Ascending aorta (tissue), 2 donors: ENCODE data around the gene MECR. TPM values are rescaled to one million over a fixed set of nuclear protein-coding genes. Genes with fewer than 3 reads are reported as not detected.
A peak's percentile ranks its signal among the peaks of the same experiment; 100 is the strongest.

ENCODE experiments used
- DNase-seq, 2 donors: peaks; one replicate each; pipeline ENCODE4 v3.0.0-alpha.2; 2019; ENCODE audit warnings: low spot score in 2 of 2
- H3K27ac ChIP-seq, 2 donors: fragments of 200-600 bp; sonication (generic); one replicate each; pipeline ENCODE4 v1.5.1; 2016 to 2017; ENCODE audit warnings: mild to moderate bottlenecking in 1 of 2
- H3K27me3 ChIP-seq: fragments of 200-600 bp; sonication (generic); one replicate; pipeline ENCODE4 v1.5.1; 2017
- H3K36me3 ChIP-seq, 2 donors: fragments of 200-600 bp; sonication (generic); one replicate each; pipeline ENCODE4 v1.5.1; 2016
- H3K4me1 ChIP-seq, 2 donors: fragments of 200-600 bp; sonication (generic); one replicate each; pipeline ENCODE4 v1.5.1; 2016 to 2017; ENCODE audit warnings: mild to moderate bottlenecking in 1 of 2
- H3K4me3 ChIP-seq, 2 donors: fragments of 200-600 bp; sonication (generic); one replicate each; pipeline ENCODE4 v1.5.1; 2016 to 2017; ENCODE audit warnings: mild to moderate bottlenecking in 1 of 2
- H3K9me3 ChIP-seq, 2 donors: fragments of 200-600 bp; sonication (generic); one replicate each; pipeline ENCODE4 v1.5.1; 2016
- intact Hi-C: fragments of 100-400 bp; cut with DNase I; formaldehyde crosslinking; loops from one replicate; pipeline ENCODE4 v1.15.1; 2023
- total RNA-seq: library from RNA; depleted of rRNA; stranded (reverse); fragments of >200 nt; gene quantifications from one replicate; pipeline ENCODE4 v1.1.0, GENCODE V29; 2016
- TF ChIP-seq, protein P1 (sequence below), 3 experiments: fragments of 200-600 bp in 2 of 3; fragments of 450-650 bp in 1 of 3; sonication (generic) in 2 of 3; IDR thresholded peaks; one replicate each; pipeline ENCODE4 v1.5.1; 2016 to 2019; ENCODE audit warnings: antibody characterized with exemption in 3 of 3, mild to moderate bottlenecking in 1 of 3, moderate library complexity in 1 of 3

Gene MECR
- total RNA-seq, 1 donor from 2014 or later: 1.2 TPM

DNA sequence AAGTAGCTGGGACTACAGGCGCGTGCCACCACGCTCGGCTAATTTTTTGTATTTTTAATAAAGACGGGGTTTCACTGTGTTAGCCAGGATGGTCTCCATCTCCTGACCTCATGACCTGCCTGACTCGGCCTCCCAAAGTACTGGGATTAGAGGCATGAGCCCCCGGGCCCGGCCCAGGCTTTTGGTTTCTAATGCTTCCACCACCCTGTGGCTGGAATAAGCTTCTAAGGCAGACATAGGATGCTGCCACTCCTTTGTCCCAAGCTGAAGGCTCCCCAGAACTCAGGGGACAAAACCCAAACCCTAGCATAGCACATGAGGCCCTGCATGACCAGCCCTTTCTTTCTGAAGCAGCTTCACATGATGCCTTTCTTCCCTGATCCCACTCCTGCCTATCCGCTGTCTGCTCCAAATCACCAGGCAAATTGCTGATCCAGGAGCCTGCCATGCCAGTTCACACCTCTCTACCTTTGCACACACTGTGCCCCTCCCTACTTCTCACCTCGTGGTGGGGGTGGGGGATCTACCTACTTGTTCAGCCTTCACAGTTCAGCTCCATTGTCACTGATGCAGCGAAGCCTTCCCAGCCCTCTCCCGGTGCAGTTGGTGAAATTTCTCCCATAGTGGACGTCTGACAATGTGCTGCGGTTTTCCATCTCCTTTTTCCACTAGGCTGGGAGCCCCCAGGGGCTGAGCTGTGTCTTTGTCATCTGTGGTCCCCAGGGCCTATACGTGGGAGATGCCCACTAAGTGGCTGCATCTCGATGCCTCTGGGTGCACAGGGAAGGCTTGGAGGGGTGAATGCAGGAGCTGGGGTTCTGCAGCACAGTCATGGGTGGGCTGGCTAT, 12.5 kb upstream of the MECR start:
- peaks cover 0 to 7% of the 10 kb centered on the region in 2 donors for H3K4me1 ChIP-seq
- DNase-seq: no peak
- no peaks in the 10 kb centered on the region for H3K9me3 ChIP-seq
- no peaks in the 10 kb centered on the region for H3K36me3 ChIP-seq
- H3K4me3 ChIP-seq: no peak overlapping the region
- TF ChIP-seq, protein P1, sequence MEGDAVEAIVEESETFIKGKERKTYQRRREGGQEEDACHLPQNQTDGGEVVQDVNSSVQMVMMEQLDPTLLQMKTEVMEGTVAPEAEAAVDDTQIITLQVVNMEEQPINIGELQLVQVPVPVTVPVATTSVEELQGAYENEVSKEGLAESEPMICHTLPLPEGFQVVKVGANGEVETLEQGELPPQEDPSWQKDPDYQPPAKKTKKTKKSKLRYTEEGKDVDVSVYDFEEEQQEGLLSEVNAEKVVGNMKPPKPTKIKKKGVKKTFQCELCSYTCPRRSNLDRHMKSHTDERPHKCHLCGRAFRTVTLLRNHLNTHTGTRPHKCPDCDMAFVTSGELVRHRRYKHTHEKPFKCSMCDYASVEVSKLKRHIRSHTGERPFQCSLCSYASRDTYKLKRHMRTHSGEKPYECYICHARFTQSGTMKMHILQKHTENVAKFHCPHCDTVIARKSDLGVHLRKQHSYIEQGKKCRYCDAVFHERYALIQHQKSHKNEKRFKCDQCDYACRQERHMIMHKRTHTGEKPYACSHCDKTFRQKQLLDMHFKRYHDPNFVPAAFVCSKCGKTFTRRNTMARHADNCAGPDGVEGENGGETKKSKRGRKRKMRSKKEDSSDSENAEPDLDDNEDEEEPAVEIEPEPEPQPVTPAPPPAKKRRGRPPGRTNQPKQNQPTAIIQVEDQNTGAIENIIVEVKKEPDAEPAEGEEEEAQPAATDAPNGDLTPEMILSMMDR (IDR thresholded peaks at IDR 0.05): no peak
- no peak overlapping the region for H3K27ac ChIP-seq
- H3K27me3 ChIP-seq: no peaks in the 10 kb centered on the region
- intact Hi-C loops: no loop called here

DNA sequence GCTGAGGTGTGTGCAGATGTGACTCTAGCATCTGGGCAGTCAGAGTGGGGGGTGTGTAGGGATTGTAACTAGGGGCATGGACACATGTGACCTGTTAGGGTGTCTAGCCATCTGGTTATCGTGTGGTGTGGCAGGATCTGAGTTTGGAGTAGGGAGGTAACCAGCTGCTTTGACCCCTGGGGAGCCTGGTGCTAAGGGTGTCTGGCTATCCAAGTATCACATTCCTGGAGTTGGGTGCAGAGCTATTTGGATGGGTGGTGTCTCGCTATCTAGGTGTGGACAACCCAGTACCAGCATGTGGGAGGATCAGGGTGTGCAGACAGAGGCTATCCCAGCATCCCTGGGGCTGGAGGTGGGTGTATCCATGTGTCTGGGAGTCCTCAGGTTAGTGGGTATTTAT, 10.3 kb upstream of the MECR start:
- Histone ChIP-seq H3K4me3 (no peak overlapping the region), H3K27me3 (no peaks in the 10 kb centered on the region), H3K9me3 (no peaks in the 10 kb centered on the region), H3K27ac (no peak overlapping the region), H3K36me3 (no peaks in the 10 kb centered on the region), H3K4me1 (peaks cover 6 to 13% of the 10 kb centered on the region in 2 donors)
- intact Hi-C loops: no loop called here
- TF ChIP-seq, protein P1 (IDR thresholded peaks at IDR 0.05): no peak
- DNase-seq: no peak

GRCh38 chr1:29240400-29240837, 9.7 kb upstream of the MECR start:
- no peaks in the 10 kb centered on the region for H3K36me3 ChIP-seq
- peaks cover 6 to 15% of the 10 kb centered on the region in 2 donors for H3K4me1 ChIP-seq
- no peaks in the 10 kb centered on the region for H3K9me3 ChIP-seq
- H3K27ac ChIP-seq: no peak overlapping the region
- TF ChIP-seq, protein P1 (IDR thresholded peaks at IDR 0.05): no peak
- DNase-seq: no peak
- intact Hi-C loops: no loop called here
- no peaks in the 10 kb centered on the region for H3K27me3 ChIP-seq
- no peak overlapping the region for H3K4me3 ChIP-seq

DNA sequence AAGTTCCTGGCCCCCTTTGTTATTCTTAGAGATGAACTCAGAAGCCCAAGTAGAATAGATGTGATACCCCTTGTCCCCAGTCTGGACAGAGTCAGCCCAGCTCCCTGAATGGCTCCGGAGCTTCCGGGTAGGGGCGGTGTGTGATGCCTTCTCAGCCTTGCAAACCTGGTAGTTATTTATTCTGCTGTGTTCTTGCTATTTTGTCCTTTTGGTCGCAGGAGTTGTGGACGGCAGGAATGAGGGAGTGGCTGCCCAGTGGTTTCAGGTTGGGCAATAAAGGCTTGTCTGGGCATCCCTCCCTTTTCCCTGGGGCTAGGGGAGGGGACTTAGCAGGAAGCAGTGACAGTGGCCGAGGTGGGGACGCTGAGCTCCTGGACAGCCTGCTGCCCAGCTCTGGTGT, 8.4 kb upstream of the MECR start:
- Histone ChIP-seq H3K36me3 (no peaks in the 10 kb centered on the region), H3K27ac (peak overlapping the region; percentile 80 to 82), H3K27me3 (no peaks in the 10 kb centered on the region), H3K4me3 (peak overlapping the region in 1 of 2 donors; percentile 98), H3K9me3 (no peaks in the 10 kb centered on the region), H3K4me1 (peaks cover 6 to 15% of the 10 kb centered on the region in 2 donors)
- intact Hi-C loops: loop anchor here (5.0 kb wide), 1 partner anchor 608 kb away; no protein-coding TSS in a partner anchor
- no peak for DNase-seq
- TF ChIP-seq, protein P1 (IDR thresholded peaks at IDR 0.05): no peak

DNA sequence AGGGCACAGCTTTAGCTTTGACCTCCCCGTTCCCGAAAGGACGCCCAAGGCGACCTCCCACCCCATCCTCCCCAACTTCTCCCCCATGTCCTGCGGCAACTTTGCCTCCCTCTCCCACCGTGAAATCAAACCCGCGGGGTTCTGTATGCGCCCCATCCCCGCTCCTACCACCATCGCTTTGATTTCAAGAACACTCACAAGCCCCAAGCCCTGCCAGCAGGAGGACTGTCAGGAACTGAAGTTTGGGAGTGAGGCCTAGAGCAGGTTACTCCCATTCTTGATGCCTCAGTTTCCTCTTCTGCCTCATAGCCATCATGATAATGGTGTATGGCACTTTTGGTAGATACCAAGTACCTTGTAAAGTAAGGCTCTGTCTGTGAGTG, 7.9 kb upstream of the MECR start:
- H3K27ac ChIP-seq: peak overlapping the region; percentile 80 to 82
- peak overlapping the region in 1 of 2 donors; percentile 98 for H3K4me3 ChIP-seq
- H3K9me3 ChIP-seq: no peaks in the 10 kb centered on the region
- H3K4me1 ChIP-seq: peaks cover 6 to 15% of the 10 kb centered on the region in 2 donors
- intact Hi-C loops: loop anchor here (5.0 kb wide), 1 partner anchor 609 kb away; no protein-coding TSS in a partner anchor
- no peaks in the 10 kb centered on the region for H3K36me3 ChIP-seq
- TF ChIP-seq, protein P1 (IDR thresholded peaks at IDR 0.05): no peak
- no peaks in the 10 kb centered on the region for H3K27me3 ChIP-seq
- DNase-seq: no peak
